GM18526 (cell line): ENCODE results near the gene RBM17.

Experiments used
- POLR2A ChIP-seq: IDR thresholded peaks from 3 replicates; pipeline ENCODE4 v1.6.1; 2011; ENCODE audit not compliant: insufficient read length; ENCODE audit errors: extremely low read depth

RBM17 gene

GRCh38 chr10:6083523-6084475 lies 5.0 kb upstream of the RBM17 start:
- no peak for TF ChIP-seq POLR2A

- no peak for TF ChIP-seq POLR2A
These were observed 2.2 kb upstream of the RBM17 start for GRCh38 chr10:6086375-6087233.

- TF ChIP-seq POLR2A = no peak
These were observed 743 bp downstream of the RBM17 start for GRCh38 chr10:6089334-6090219.

- TF ChIP-seq POLR2A = no peak
These were observed 2.8 kb downstream of the RBM17 start for GRCh38 chr10:6091630-6092029.

GRCh38 chr10:6092731-6093130 lies 3.9 kb downstream of the RBM17 start:
- TF ChIP-seq POLR2A = no peak

- no peak for TF ChIP-seq POLR2A
These were observed 7.2 kb downstream of the RBM17 start for GRCh38 chr10:6095810-6096570.

GRCh38 chr10:6097063-6097462 lies 8.2 kb downstream of the RBM17 start:
- TF ChIP-seq POLR2A = no peak

DNA sequence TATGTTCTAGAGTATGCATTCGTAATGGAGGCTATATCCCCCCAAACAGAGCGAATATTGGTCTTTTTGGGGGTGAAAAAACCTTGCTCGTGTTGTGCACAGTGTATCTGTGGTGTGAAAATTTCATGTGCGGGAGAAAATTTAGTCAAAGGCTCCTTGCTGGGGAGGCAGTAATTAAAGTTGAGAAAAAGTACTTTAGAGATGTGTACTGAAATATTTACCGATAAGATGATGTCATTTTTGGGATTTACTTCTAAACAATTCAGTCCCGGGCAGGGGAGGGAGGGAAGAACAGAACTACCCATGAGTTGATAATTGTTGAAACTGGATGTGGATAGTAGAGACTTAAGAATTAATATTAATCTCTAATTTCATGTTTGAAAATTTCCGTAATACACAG lies 9.3 kb downstream of the RBM17 start:
- TF ChIP-seq POLR2A = no peak

GRCh38 chr10:6100370-6100769 lies 11.5 kb downstream of the RBM17 start:
- TF ChIP-seq POLR2A = no peak

DNA sequence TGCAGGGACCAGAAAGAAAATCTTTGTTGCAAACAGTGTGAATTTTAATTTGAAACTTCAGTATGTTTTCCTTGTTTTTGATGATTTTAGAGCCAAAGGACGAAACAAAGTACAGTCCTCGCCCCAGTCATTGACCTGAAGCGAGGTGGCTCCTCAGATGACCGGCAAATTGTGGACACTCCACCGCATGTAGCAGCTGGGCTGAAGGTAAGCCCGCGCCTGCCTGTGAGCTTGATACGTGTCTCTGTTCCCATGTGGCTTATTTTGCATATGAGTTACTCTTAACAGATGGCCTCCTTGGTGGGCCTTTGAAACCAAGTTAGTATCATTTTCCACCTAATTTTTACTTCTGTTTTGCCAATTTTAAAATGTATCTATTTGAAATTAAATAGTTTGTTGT lies 12.3 kb downstream of the RBM17 start:
- TF ChIP-seq POLR2A = no peak

DNA sequence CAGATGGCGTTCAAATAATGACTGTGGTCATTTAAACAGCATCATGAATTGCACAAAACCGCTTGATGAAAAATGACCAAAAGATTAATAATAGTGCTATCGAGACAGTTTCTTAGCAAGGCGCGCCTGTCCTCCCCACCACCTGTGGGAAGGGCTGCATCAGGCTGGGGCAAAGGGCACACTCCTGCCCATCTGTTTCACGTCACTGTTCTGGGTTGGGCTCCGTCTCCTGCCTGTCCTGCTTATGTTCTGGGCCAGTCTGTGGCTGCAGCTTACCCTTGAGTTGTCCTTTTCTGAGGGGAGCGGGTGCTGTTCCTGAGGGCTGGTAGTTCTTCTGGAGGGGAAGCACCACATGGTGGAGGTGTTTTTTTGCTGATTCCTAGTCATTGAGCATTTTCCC lies 13.3 kb downstream of the RBM17 start:
- no peak for TF ChIP-seq POLR2A

- no peak for TF ChIP-seq POLR2A
These were observed 14.8 kb downstream of the RBM17 start for GRCh38 chr10:6103591-6103990.

DNA sequence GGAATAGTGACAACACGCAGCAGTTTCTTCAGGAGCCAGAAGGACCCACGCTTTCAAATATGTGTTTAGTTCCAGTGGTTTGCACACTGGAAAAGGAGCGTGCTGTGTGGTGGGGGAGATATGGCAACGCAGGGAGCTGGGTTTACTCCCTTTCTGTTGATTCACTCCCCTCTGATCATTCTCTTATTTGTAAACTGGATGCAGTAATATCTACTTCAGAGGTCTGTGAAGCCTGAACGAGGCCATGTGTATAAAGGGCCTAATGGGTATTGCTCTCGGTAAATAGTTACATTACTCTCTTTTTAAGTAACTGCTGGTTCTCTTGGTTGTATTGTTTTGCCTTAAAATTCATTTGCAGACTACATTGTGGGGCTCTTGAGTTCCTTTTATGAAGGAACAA lies 19.2 kb downstream of the RBM17 start:
- TF ChIP-seq POLR2A = no peak

GRCh38 chr10:6108631-6109443 lies 20.0 kb downstream of the RBM17 start:
- TF ChIP-seq POLR2A = no peak

DNA sequence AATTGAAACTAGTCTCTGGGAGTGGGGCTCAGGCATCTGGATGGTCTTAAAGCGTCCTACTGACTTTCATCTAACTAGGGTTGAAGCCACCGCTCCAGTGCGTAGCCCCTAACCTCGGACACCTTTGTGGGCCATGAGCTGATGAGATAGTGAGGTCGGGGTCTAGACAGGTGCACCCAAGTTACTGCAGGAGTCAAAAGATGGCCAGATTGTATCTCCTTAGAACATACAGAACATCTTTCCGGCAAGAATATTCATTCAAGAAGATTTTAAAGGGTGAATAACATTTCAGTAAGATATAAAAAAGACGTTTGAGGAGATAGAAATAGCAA lies 20.6 kb downstream of the RBM17 start:
- TF ChIP-seq POLR2A = no peak
